Panc1 (cell line): ENCODE measurements around the gene DNAJC12. TPM values are rescaled to one million over a fixed set of nuclear protein-coding genes. Genes with fewer than 3 reads are reported as not detected.

Experiments used
- ATAC-seq: fragments of 200-7000 bp; cut with Tn5 transposase; 2 replicates; pipeline ENCODE4 v1.9.1; 2020; ENCODE audit warnings: mild to moderate bottlenecking, moderate library complexity
- BruUV-seq: library from RNA; stranded (reverse); fragments of 400-500 nt; replicated peaks from 2 replicates; lab custom pipeline; 2021; lab: Mats Ljungman, UMichigan
- CTCF ChIA-PET: fragments of 300-600 bp; sonication (Branson Sonifier 250); formaldehyde crosslinking; loops from one replicate; lab custom pipeline; 2022; ENCODE audit warnings: antibody characterized with exemption; lab: Charles Lee
- POLR2A ChIA-PET: fragments of 300-600 bp; sonication (Branson Sonifier 250); formaldehyde crosslinking; loops from one replicate; lab custom pipeline; 2022; ENCODE audit warnings: antibody characterized with exemption; lab: Charles Lee
- DNase-seq: peaks from one replicate; pipeline ENCODE4 v3.0.0-alpha.2; 2010; ENCODE audit warnings: low read depth, low spot score
- H3K27ac ChIP-seq: 2 replicates; pipeline ENCODE4 v1.5.1; 2011; ENCODE audit warnings: mild to moderate bottlenecking, low read length, inconsistent platforms
- H3K27me3 ChIP-seq: fragments of 200-500 bp; sonication (Bioruptor generic); 2 replicates; pipeline ENCODE4 v1.6.0; 2014; ENCODE audit warnings: low read length, inconsistent platforms; ENCODE audit not compliant: control insufficient read depth, insufficient read depth
- H3K36me3 ChIP-seq: fragments of 200-500 bp; sonication (Bioruptor generic); 2 replicates; pipeline ENCODE4 v1.5.1; 2014; ENCODE audit warnings: inconsistent platforms, mild to moderate bottlenecking, low read length, moderate library complexity; ENCODE audit not compliant: control insufficient read depth, insufficient read depth
- H3K4me1 ChIP-seq: 2 replicates; pipeline ENCODE4 v1.5.1; 2011; ENCODE audit warnings: inconsistent platforms, mild to moderate bottlenecking, low read length, moderate library complexity; ENCODE audit not compliant: control insufficient read depth, insufficient read depth
- H3K4me3 ChIP-seq, 2 experiments: 2 replicates each; pipeline ENCODE4 v1.5.1; 2011 to 2012; ENCODE audit warnings: low read depth in 2 of 2, low read length in 2 of 2, mild to moderate bottlenecking in 2 of 2, inconsistent platforms in 1 of 2, moderate library complexity in 1 of 2
- H3K9me3 ChIP-seq: fragments of 200-500 bp; sonication (Bioruptor generic); 2 replicates; pipeline ENCODE4 v1.5.1; 2014; ENCODE audit warnings: low read depth, mild to moderate bottlenecking, inconsistent platforms, low read length, moderate library complexity; ENCODE audit not compliant: control insufficient read depth, insufficient read depth
- CTCF ChIP-seq: fragments of 450-650 bp; IDR thresholded peaks from 2 replicates; pipeline ENCODE4 v1.5.1; 2017; ENCODE audit warnings: mild to moderate bottlenecking
- POLR2AphosphoS5 ChIP-seq: IDR thresholded peaks from 2 replicates; pipeline ENCODE4 v1.6.1; 2012; ENCODE audit warnings: mild to moderate bottlenecking, low read depth, low read length, moderate library complexity
- REST ChIP-seq, 2 experiments: IDR thresholded peaks; 2 replicates each; pipeline ENCODE4 v1.6.1; 2011 to 2012; ENCODE audit warnings: low read depth in 2 of 2, control low read depth in 1 of 2, low read length in 1 of 2, mild to moderate bottlenecking in 1 of 2, moderate library complexity in 1 of 2; ENCODE audit not compliant: insufficient read depth in 1 of 2
- SIN3A ChIP-seq: IDR thresholded peaks from 2 replicates; pipeline ENCODE4 v1.6.1; 2012; ENCODE audit warnings: low read depth, mild to moderate bottlenecking, low read length, moderate library complexity, borderline replicate concordance; ENCODE audit not compliant: insufficient read depth
- TCF7L2 ChIP-seq: IDR thresholded peaks from 2 replicates; pipeline ENCODE4 v1.6.1; 2011; ENCODE audit warnings: mild to moderate bottlenecking, low read depth, low read length, inconsistent platforms
- in situ Hi-C: cut with HindIII; loops from 2 replicates; pipeline ENCODE4 v1.10.0; 2016; ENCODE audit warnings: low sequenced_read_pairs, low pct_unique_long_range_greater_than_20kb
- intact Hi-C: fragments of 100-400 bp; cut with micrococcal nuclease; formaldehyde crosslinking; loops from one replicate; pipeline ENCODE4 v1.10.0; 2022; ENCODE audit not compliant: unreplicated experiment
- total RNA-seq: library from RNA; stranded (reverse); gene quantifications from one replicate; pipeline ENCODE4 v1.2.1, GENCODE V29; 2021; ENCODE audit not compliant: unreplicated experiment

The DNAJC12 gene
- total RNA-seq, 1 experiment from 2014 or later = 0.44 TPM

GRCh38 chr10:67790534-67791408 lies 47.2 kb downstream of the DNAJC12 start:
- Histone ChIP-seq H3K9me3 (no peaks in the 10 kb centered on the region), H3K27me3 (no peaks in the 10 kb centered on the region; the same call in 1 of the 2 replicates), H3K36me3 (no peaks in the 10 kb centered on the region), H3K27ac (peak overlapping the region; percentile 56; the same call in 1 of the 2 replicates), H3K4me3 (no peak overlapping the region), H3K4me1 (no peaks in the 10 kb centered on the region)
- intact Hi-C loops (no loop called here), in situ Hi-C loops (no loop called here)
- ATAC-seq (no peak), DNase-seq (no peak)
- TF ChIP-seq SIN3A (no peak), TCF7L2 (0 out of 2 replicates have a peak, but pooled peaks have one; percentile 15), CTCF (no peak), REST (IDR thresholded peaks at IDR 0.05; ENCODE audit: insufficient read depth in 1 of 2, low read depth in 2 of 2, low read length in 1 of 2) (no peak), POLR2AphosphoS5 (no peak)
- no TSS peak for BruUV-seq
- CTCF ChIA-PET = interaction anchor here (0.6 kb wide), 1 partner anchor 464 kb away, joined by 3 read pairs; no protein-coding TSS in a partner anchor
- POLR2A ChIA-PET = no interaction called here

- ATAC-seq = no peak
- Histone ChIP-seq H3K9me3 (no peaks in the 10 kb centered on the region), H3K4me3 (no peak overlapping the region), H3K27ac (no peak overlapping the region), H3K36me3 (no peaks in the 10 kb centered on the region), H3K4me1 (no peaks in the 10 kb centered on the region), H3K27me3 (no peaks in the 10 kb centered on the region; the same call in 1 of the 2 replicates)
- DNase-seq = no peak
- no TSS peak for BruUV-seq
- intact Hi-C loops (no loop called here), in situ Hi-C loops (no loop called here)
- ChIA-PET POLR2A (no interaction called here), CTCF (no interaction called here)
- TF ChIP-seq TCF7L2 (no peak), REST (IDR thresholded peaks at IDR 0.05; ENCODE audit: insufficient read depth in 1 of 2, low read depth in 2 of 2, low read length in 1 of 2) (no peak), CTCF (no peak), SIN3A (no peak), POLR2AphosphoS5 (no peak)
Measured at GRCh38 chr10:67789769-67790168, 48.2 kb downstream of the DNAJC12 start.
